ENCODE results near the gene NOTCH1. TPM values are rescaled to one million over a fixed set of nuclear protein-coding genes. Genes with fewer than 3 reads are reported as not detected.
A peak's percentile ranks its signal among the peaks of the same experiment; 100 is the strongest.

NOTCH1 gene
- total and polyA plus RNA-seq, 2 of the 13 experiments (the other 11 are each of a cell fraction or from before 2014, with no cell fraction given) = 0.09 to 0.35 TPM

GRCh38 chr9:136567651-136568287, 21.9 kb upstream of the NOTCH1 start (continued):
- TF ChIP-seq SMAD9 (CRISPR knock-in tag; IDR thresholded peaks at IDR 0.05) (no peak), HMGXB4 (CRISPR knock-in tag; IDR thresholded peaks at IDR 0.05; ENCODE audit: borderline replicate concordance in 1 of 2, low read depth in 1 of 2) (0 out of 4 replicates have a peak, but pooled peaks of 1 of the 2 experiments have one; percentile 34), TERF1 (CRISPR knock-in tag; IDR thresholded peaks at IDR 0.05) (no peak), SRSF1 (optimal IDR thresholded peaks at IDR 0.05; ENCODE audit: low read depth, low read length) (no peak), GMEB1 (CRISPR knock-in tag; IDR thresholded peaks at IDR 0.05; ENCODE audit: borderline replicate concordance) (no peak), ZNF431 (CRISPR knock-in tag; IDR thresholded peaks at IDR 0.05; ENCODE audit: borderline replicate concordance, low read depth) (peak; percentile 64; the same call in 1 of the 2 replicates), MTA1 (CRISPR knock-in tag; IDR thresholded peaks at IDR 0.05; ENCODE audit: borderline replicate concordance) (no peak), ZBTB7A (CRISPR knock-in tag; IDR thresholded peaks at IDR 0.05) (no peak), DDIT3 (CRISPR knock-in tag; IDR thresholded peaks at IDR 0.05) (no peak), NR2F1 (CRISPR knock-in tag; IDR thresholded peaks at IDR 0.05) (no peak), ZNF550 (CRISPR knock-in tag; IDR thresholded peaks at IDR 0.05; ENCODE audit: borderline replicate concordance) (no peak), ZNF615 (CRISPR knock-in tag; IDR thresholded peaks at IDR 0.05; ENCODE audit: borderline replicate concordance) (no peak)
- TF ChIP-seq, protein P1, sequence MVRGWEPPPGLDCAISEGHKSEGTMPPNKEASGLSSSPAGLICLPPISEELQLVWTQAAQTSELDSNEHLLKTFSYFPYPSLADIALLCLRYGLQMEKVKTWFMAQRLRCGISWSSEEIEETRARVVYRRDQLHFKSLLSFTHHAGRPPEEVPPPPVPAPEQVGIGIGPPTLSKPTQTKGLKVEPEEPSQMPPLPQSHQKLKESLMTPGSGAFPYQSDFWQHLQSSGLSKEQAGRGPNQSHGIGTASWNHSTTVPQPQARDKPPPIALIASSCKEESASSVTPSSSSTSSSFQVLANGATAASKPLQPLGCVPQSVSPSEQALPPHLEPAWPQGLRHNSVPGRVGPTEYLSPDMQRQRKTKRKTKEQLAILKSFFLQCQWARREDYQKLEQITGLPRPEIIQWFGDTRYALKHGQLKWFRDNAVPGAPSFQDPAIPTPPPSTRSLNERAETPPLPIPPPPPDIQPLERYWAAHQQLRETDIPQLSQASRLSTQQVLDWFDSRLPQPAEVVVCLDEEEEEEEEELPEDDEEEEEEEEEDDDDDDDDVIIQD (CRISPR knock-in tag; IDR thresholded peaks at IDR 0.05; ENCODE audit: low read depth) = 0 out of 2 replicates have a peak, but pooled peaks have one; percentile 25
- TF ChIP-seq, protein P2, sequence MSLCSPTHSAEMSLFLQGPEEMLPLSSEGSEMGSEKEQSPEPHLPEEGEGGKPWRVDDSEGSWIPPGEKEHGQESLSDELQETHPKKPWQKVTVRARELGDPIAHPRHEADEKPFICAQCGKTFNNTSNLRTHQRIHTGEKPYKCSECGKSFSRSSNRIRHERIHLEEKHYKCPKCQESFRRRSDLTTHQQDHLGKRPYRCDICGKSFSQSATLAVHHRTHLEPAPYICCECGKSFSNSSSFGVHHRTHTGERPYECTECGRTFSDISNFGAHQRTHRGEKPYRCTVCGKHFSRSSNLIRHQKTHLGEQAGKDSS (CRISPR knock-in tag; IDR thresholded peaks at IDR 0.05; ENCODE audit: borderline replicate concordance, low read depth) = no peak
- TF ChIP-seq, protein P3, sequence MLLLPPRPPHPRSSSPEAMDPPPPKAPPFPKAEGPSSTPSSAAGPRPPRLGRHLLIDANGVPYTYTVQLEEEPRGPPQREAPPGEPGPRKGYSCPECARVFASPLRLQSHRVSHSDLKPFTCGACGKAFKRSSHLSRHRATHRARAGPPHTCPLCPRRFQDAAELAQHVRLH (CRISPR knock-in tag; IDR thresholded peaks at IDR 0.05; ENCODE audit: borderline replicate concordance, low read depth) = peak; percentile 77; the same call in 1 of the 2 replicates
- TF ChIP-seq, protein P4, sequence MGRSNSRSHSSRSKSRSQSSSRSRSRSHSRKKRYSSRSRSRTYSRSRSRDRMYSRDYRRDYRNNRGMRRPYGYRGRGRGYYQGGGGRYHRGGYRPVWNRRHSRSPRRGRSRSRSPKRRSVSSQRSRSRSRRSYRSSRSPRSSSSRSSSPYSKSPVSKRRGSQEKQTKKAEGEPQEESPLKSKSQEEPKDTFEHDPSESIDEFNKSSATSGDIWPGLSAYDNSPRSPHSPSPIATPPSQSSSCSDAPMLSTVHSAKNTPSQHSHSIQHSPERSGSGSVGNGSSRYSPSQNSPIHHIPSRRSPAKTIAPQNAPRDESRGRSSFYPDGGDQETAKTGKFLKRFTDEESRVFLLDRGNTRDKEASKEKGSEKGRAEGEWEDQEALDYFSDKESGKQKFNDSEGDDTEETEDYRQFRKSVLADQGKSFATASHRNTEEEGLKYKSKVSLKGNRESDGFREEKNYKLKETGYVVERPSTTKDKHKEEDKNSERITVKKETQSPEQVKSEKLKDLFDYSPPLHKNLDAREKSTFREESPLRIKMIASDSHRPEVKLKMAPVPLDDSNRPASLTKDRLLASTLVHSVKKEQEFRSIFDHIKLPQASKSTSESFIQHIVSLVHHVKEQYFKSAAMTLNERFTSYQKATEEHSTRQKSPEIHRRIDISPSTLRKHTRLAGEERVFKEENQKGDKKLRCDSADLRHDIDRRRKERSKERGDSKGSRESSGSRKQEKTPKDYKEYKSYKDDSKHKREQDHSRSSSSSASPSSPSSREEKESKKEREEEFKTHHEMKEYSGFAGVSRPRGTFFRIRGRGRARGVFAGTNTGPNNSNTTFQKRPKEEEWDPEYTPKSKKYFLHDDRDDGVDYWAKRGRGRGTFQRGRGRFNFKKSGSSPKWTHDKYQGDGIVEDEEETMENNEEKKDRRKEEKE (IDR thresholded peaks at IDR 0.05) = no peak
